Colon (tissue), 2 donors: Measurements from ENCODE around the gene ARHGEF37.
"Not testable (repeated sequence)": the region's sequence is repeated elsewhere in the genome, so short reads cannot be mapped to it uniquely, and the experiment has no call there.

ENCODE experiments used
- FAIRE-seq: peaks from 2 replicates; lab custom pipeline; 2012; peaks lifted over from hg19 to GRCh38; lab: Jason Lieb, UNC
- donor health status: control.
- donor health status: control.

Gene ARHGEF37

GRCh38 chr5:149648464-149649393 is 67.4 kb downstream of the ARHGEF37 start:
- not testable (repeated sequence) for FAIRE-seq

GRCh38 chr5:149649730-149650129 is 68.4 kb downstream of the ARHGEF37 start:
- FAIRE-seq: not testable (repeated sequence)

GRCh38 chr5:149651686-149652085 is 70.4 kb downstream of the ARHGEF37 start:
- FAIRE-seq: no peak

- FAIRE-seq: no peak
These were observed 71.4 kb downstream of the ARHGEF37 start for GRCh38 chr5:149652697-149653096.

- no peak for FAIRE-seq
These were observed 72.9 kb downstream of the ARHGEF37 start for GRCh38 chr5:149654231-149654630.

- FAIRE-seq: no peak
These were observed 73.7 kb downstream of the ARHGEF37 start for GRCh38 chr5:149654883-149655505.

- no peak for FAIRE-seq
These were observed 75.4 kb downstream of the ARHGEF37 start for GRCh38 chr5:149656576-149657182.

- no peak for FAIRE-seq
These were observed 76.0 kb downstream of the ARHGEF37 start for GRCh38 chr5:149657324-149657723.

- FAIRE-seq: no peak
These were observed 77.0 kb downstream of the ARHGEF37 start for GRCh38 chr5:149658299-149658698.

- FAIRE-seq: no peak
These were observed 82.8 kb downstream of the ARHGEF37 start for GRCh38 chr5:149664083-149664482.

- no peak for FAIRE-seq
These were observed 83.5 kb downstream of the ARHGEF37 start for GRCh38 chr5:149664666-149665415.

- FAIRE-seq: no peak
These were observed 84.3 kb downstream of the ARHGEF37 start for GRCh38 chr5:149665416-149666175.

GRCh38 chr5:149666212-149666852 is 85.0 kb downstream of the ARHGEF37 start:
- FAIRE-seq: no peak

GRCh38 chr5:149667084-149667828 is 86.0 kb downstream of the ARHGEF37 start:
- FAIRE-seq: no peak

GRCh38 chr5:149667829-149668330 is 86.6 kb downstream of the ARHGEF37 start:
- no peak for FAIRE-seq

- FAIRE-seq: not testable (repeated sequence)
These were observed 88.0 kb downstream of the ARHGEF37 start for GRCh38 chr5:149669273-149669672.

GRCh38 chr5:149671544-149671943 is 90.2 kb downstream of the ARHGEF37 start:
- no peak for FAIRE-seq

- FAIRE-seq: no peak
These were observed 91.6 kb downstream of the ARHGEF37 start for GRCh38 chr5:149672701-149673476.

GRCh38 chr5:149674686-149675085 is 93.4 kb downstream of the ARHGEF37 start:
- FAIRE-seq: no peak
